NCI-H774 (cell line): ENCODE data around the gene OR2H1.
"Not testable (repeated sequence)": the region's sequence is repeated elsewhere in the genome, so short reads cannot be mapped to it uniquely, and the experiment has no call there.

Experiments
- DNase-seq: peaks from one replicate; lab custom pipeline; 2025; lab: John Stamatoyannopoulos, UW

OR2H1 gene

GRCh38 chr6:29456971-29457370 lies at the start of gene OR2H1, which contains the start of gene OR11A1:
Gene OR2H1 (plus strand): TSS chr6:29457155. CDS start chr6:29461770, 4,615 bp downstream.
Gene OR11A1 (minus strand): TSS chr6:29457071. CDS start chr6:29427641, 29,430 bp downstream.
- DNase-seq, result no peak

- DNase-seq, result no peak
These were observed 42.4 kb upstream of the OR2H1 start, which contains the start of gene OR12D1 for GRCh38 chr6:29414588-29414987. Gene OR12D1 (plus strand): TSS chr6:29414928.

GRCh38 chr6:29419516-29419915 lies 37.4 kb upstream of the OR2H1 start:
- no peak for DNase-seq

DNA sequence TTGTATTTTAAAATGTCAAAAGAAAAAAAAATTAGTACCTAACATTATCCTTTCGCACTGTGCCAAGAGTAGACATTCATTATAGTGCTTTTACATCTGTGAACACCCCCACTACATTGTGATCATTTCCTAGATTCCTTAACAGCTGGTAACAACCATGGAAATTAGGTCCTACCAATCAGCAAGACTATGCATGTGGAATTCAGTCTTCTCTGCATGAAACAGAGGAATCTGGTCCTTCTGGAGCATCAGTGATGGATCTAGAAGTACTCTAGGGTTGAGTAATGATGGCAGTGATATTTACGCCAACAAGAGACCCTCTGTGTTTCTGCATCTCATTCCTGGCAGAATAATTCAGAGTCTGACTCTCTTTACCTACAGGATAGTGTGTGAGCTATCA lies 32.8 kb upstream of the OR2H1 start:
- no peak for DNase-seq

DNA sequence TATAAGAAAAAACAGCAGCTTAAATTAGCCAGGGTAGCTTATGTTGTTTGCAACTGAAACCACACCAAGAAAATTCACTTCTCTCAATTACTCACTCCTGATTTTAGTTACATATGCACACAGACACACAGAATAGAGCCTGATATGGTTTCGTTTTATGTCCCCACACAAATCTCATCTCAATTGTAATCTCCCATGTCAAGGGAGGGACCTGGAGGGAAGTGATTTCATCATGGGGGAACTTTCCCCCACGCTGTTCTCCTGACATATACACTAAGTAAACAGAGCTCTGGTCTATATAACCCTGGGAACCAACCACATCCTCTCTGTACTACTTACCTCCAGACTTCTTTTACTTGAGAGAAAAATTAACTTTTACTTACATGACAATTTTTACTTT lies 32.4 kb upstream of the OR2H1 start:
- DNase-seq, result no peak

- DNase-seq, result no peak
These were observed 31.9 kb upstream of the OR2H1 start for GRCh38 chr6:29425075-29425474.

DNA sequence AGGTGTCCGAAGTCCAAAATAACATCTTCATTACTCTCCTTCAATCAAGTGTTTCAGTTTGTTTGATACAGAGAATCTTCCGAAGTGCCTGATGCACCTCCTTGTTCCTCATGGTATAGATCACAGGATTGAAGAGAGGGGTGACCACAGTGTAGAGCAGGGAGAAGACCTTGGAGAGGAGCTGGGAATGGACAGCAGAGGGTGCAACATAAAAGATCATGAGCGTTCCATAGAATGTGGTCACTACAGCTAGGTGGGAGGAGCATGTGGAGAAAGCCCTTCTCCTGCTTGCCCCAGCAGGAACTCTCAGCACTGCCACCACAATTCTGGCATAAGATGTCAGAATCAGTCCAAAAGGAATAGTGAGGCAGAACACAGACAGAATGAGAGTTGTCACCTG lies 30.3 kb upstream of the OR2H1 start:
- DNase-seq, result no peak

GRCh38 chr6:29436730-29437129 lies 20.2 kb upstream of the OR2H1 start:
- DNase-seq, result not testable (repeated sequence)

DNA sequence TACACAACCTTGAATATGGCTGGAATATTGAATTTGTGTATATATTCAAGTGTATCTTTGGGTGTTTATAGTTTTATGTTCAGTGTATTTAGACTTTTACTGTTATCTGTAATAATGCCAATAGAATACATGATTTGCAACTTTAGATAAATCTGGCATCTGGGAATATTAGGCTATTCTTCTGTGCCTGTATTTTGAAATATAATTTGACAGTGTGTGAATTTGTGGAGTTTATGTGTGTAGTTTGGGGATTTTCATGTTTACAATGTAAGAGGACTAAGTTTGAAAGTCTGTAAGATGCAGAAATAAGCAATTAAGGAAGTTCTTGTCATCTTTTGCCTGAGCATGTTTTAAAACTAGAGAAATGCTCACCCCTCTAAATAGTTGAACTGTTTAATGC lies 17.9 kb upstream of the OR2H1 start, which contains the start of gene OR10C1:
Gene OR10C1, plus strand, starts transcription at position 301 of the 400 bp plus-strand sequence. CDS start 710 bp downstream, outside the sequence.
- no peak for DNase-seq

GRCh38 chr6:29442719-29443118 lies 14.2 kb upstream of the OR2H1 start:
- DNase-seq, result no peak

DNA sequence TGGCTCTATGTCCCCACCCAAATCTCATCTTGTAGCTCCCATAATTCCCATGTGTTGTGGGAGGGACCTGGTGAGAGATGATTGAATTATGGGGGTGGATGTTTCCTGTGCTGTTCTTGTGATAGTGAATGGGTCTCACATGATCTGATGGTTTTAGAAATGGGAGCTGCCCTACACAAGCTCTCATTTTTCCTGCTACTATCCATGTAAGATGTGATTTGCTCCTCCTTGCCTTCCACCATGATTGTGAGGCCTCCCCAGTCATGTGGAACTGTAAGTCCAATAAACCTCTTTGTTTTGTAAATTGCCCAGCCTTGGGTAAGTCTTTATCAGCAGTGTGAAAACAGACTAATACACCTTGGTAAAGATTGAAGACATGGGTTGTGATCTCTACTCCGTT lies 12.9 kb upstream of the OR2H1 start:
- DNase-seq, result not testable (repeated sequence)

DNA sequence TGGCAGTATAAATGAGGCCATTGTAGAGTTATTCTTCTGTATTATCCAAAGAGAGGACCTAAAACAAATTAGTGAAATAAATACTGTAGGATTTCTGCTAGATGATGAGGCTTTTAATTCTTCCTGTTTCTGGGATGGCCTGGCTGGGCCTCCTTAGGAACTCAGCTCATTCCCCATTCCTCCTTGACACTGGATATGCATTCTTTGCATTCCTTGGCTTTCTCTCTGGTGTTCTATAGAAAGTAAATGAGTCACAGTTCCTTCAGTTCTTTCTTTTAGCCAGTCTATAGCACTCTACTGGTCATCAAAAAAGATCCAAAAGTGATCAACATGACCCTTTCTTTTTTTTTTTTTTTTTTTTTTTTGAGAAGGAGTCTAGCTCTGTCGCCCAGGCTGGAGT lies 9.3 kb upstream of the OR2H1 start:
- no peak for DNase-seq

GRCh38 chr6:29451471-29452193 lies 5.3 kb upstream of the OR2H1 start:
- no peak for DNase-seq

- no peak for DNase-seq
These were observed 4.3 kb downstream of the OR2H1 start for GRCh38 chr6:29461021-29461814.

DNA sequence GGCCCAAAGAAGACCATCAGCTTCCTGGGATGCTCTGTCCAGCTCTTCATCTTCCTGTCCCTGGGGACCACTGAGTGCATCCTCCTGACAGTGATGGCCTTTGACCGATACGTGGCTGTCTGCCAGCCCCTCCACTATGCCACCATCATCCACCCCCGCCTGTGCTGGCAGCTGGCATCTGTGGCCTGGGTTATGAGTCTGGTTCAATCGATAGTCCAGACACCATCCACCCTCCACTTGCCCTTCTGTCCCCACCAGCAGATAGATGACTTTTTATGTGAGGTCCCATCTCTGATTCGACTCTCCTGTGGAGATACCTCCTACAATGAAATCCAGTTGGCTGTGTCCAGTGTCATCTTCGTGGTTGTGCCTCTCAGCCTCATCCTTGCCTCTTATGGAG lies 5.1 kb downstream of the OR2H1 start:
- DNase-seq, result no peak

DNA sequence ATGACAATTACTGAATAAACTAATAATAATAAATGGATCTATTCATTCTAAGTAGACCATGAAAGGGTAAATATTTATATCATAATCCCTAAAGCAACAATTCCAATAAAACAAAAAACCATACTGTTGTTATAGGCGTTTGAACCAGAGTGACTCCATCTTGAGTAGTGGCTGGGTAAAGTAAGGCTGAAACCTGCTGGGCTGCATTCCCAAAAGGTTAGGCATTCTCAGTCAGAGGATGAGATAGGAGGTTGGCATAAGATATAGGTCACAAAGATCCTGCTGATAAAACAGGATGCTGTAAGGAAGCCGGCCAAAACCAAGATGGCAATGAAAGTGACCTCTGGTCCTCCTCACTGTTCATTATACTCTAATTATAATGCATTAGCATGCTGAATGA lies 8.3 kb downstream of the OR2H1 start:
- no peak for DNase-seq

GRCh38 chr6:29465801-29466200 lies 8.8 kb downstream of the OR2H1 start:
- no peak for DNase-seq

- DNase-seq, result no peak
These were observed 9.3 kb downstream of the OR2H1 start for GRCh38 chr6:29466241-29466640.

DNA sequence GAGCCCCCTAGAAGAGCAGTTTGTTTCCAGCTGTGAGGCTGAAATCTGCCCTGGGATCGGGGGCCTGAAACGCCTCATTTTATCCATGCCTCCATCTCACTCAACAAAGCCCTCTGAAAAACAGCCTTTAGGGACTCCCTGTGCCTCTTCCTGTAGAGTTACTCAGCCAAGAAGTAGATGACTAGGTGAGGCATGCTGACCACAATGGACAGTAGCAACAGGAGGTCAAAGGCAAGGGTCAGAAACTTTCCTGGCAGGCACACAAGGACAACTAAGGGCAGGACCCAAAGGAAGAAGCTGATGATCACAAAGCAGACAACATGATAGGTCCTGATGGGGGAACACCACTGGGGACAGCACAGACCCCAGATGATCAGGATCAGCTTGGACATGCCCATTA lies 18.0 kb downstream of the OR2H1 start:
- no peak for DNase-seq

- no peak for DNase-seq
These were observed 21.0 kb downstream of the OR2H1 start for GRCh38 chr6:29477923-29478450.

- DNase-seq, result no peak
These were observed 21.8 kb downstream of the OR2H1 start for GRCh38 chr6:29478740-29479139.

DNA sequence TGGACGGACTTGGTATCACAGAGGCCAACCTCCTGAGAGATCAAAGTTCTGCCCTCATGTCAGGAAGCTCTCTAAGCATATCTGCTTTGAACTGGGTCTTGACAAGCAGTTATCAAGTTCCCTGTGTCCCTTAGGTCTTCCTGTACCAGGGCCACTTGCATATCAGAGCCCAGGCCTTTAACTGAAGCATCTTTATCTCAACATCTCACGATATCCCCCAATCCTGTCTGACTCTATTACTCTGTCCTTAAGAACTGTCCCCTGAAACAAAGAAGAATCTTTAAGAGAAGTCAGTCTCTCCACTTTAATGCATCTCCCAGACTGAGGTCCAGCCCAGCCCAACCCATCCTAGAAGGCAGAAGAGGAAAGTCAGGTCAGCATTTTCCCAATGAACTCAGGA lies 22.6 kb downstream of the OR2H1 start:
- DNase-seq, result no peak

- DNase-seq, result no peak
These were observed 26.2 kb downstream of the OR2H1 start for GRCh38 chr6:29483186-29483585.
